Measurements from ENCODE around the gene BNIP3.

The BNIP3 gene

GRCh38 chr10:131981429-131982184, at the start of gene BNIP3:
Gene BNIP3, minus strand, starts transcription at chr10:131981923. Its CDS starts 117 bp downstream, at chr10:131981806.
- H3K4me1 ChIP-seq (ENCODE audit: control insufficient read depth, insufficient read depth, low read length): peaks cover 9% of the 10 kb centered on the region
- H3K9me3 ChIP-seq (ENCODE audit: control insufficient read depth, low read length): no peaks in the 10 kb centered on the region
- H3K36me3 ChIP-seq (ENCODE audit: control insufficient read depth, insufficient read depth, low read length): no peaks in the 10 kb centered on the region
- peak within 1 kb of the TSS; percentile 22 for H3K4me3 ChIP-seq (ENCODE audit: low read length)
- H3K27me3 ChIP-seq (ENCODE audit: control insufficient read depth, insufficient read depth, low read length): peaks cover 31% of the 10 kb centered on the region
- peak within 1 kb of the TSS; percentile 64 for H3K9ac ChIP-seq (ENCODE audit: low read length)

GRCh38 chr10:132030898-132031463, 49.3 kb upstream of the BNIP3 start:
- no peak overlapping the region for H3K9ac ChIP-seq (ENCODE audit: low read length)
- peaks cover 27% of the 10 kb centered on the region for H3K27me3 ChIP-seq (ENCODE audit: control insufficient read depth, insufficient read depth, low read length)
- H3K4me1 ChIP-seq (ENCODE audit: control insufficient read depth, insufficient read depth, low read length): no peaks in the 10 kb centered on the region
- H3K4me3 ChIP-seq (ENCODE audit: low read length): no peak overlapping the region
- no peaks in the 10 kb centered on the region for H3K9me3 ChIP-seq (ENCODE audit: control insufficient read depth, low read length)
- no peaks in the 10 kb centered on the region for H3K36me3 ChIP-seq (ENCODE audit: control insufficient read depth, insufficient read depth, low read length)

- no peak overlapping the region for H3K9ac ChIP-seq (ENCODE audit: low read length)
- no peaks in the 10 kb centered on the region for H3K9me3 ChIP-seq (ENCODE audit: control insufficient read depth, low read length)
- no peak overlapping the region for H3K4me3 ChIP-seq (ENCODE audit: low read length)
- no peaks in the 10 kb centered on the region for H3K36me3 ChIP-seq (ENCODE audit: control insufficient read depth, insufficient read depth, low read length)
- peaks cover 17% of the 10 kb centered on the region for H3K27me3 ChIP-seq (ENCODE audit: control insufficient read depth, insufficient read depth, low read length)
- H3K4me1 ChIP-seq (ENCODE audit: control insufficient read depth, insufficient read depth, low read length): peaks cover 2% of the 10 kb centered on the region
Observed at GRCh38 chr10:132028706-132029105, 47.0 kb upstream of the BNIP3 start.

- no peaks in the 10 kb centered on the region for H3K36me3 ChIP-seq (ENCODE audit: control insufficient read depth, insufficient read depth, low read length)
- H3K9ac ChIP-seq (ENCODE audit: low read length): no peak overlapping the region
- H3K27me3 ChIP-seq (ENCODE audit: control insufficient read depth, insufficient read depth, low read length): peaks cover 24% of the 10 kb centered on the region
- H3K4me1 ChIP-seq (ENCODE audit: control insufficient read depth, insufficient read depth, low read length): peaks cover 7% of the 10 kb centered on the region
- H3K9me3 ChIP-seq (ENCODE audit: control insufficient read depth, low read length): no peaks in the 10 kb centered on the region
- H3K4me3 ChIP-seq (ENCODE audit: low read length): no peak overlapping the region
Observed at GRCh38 chr10:132027423-132027983, 45.8 kb upstream of the BNIP3 start.

GRCh38 chr10:132023092-132023811, 41.5 kb upstream of the BNIP3 start:
- no peak overlapping the region for H3K4me3 ChIP-seq (ENCODE audit: low read length)

GRCh38 chr10:132022241-132022640, 40.5 kb upstream of the BNIP3 start:
- no peaks in the 10 kb centered on the region for H3K36me3 ChIP-seq (ENCODE audit: control insufficient read depth, insufficient read depth, low read length)
- H3K4me3 ChIP-seq (ENCODE audit: low read length): no peak overlapping the region
- peaks cover 22% of the 10 kb centered on the region for H3K27me3 ChIP-seq (ENCODE audit: control insufficient read depth, insufficient read depth, low read length)
- peaks cover 7% of the 10 kb centered on the region for H3K4me1 ChIP-seq (ENCODE audit: control insufficient read depth, insufficient read depth, low read length)
- no peak overlapping the region for H3K9ac ChIP-seq (ENCODE audit: low read length)
- no peaks in the 10 kb centered on the region for H3K9me3 ChIP-seq (ENCODE audit: control insufficient read depth, low read length)

More at GRCh38 chr10:132023092-132023811, 41.5 kb upstream of the BNIP3 start:
- Histone ChIP-seq H3K36me3 (ENCODE audit: control insufficient read depth, insufficient read depth, low read length) (no peaks in the 10 kb centered on the region), H3K9me3 (ENCODE audit: control insufficient read depth, low read length) (no peaks in the 10 kb centered on the region), H3K4me1 (ENCODE audit: control insufficient read depth, insufficient read depth, low read length) (peaks cover 7% of the 10 kb centered on the region), H3K27me3 (ENCODE audit: control insufficient read depth, insufficient read depth, low read length) (peaks cover 27% of the 10 kb centered on the region), H3K9ac (ENCODE audit: low read length) (no peak overlapping the region)

- no peak overlapping the region for H3K9ac ChIP-seq (ENCODE audit: low read length)
- H3K4me1 ChIP-seq (ENCODE audit: control insufficient read depth, insufficient read depth, low read length): peaks cover 7% of the 10 kb centered on the region
- no peaks in the 10 kb centered on the region for H3K9me3 ChIP-seq (ENCODE audit: control insufficient read depth, low read length)
- H3K4me3 ChIP-seq (ENCODE audit: low read length): no peak overlapping the region
- H3K36me3 ChIP-seq (ENCODE audit: control insufficient read depth, insufficient read depth, low read length): no peaks in the 10 kb centered on the region
- peaks cover 17% of the 10 kb centered on the region for H3K27me3 ChIP-seq (ENCODE audit: control insufficient read depth, insufficient read depth, low read length)
Observed at GRCh38 chr10:132021504-132022143, 39.9 kb upstream of the BNIP3 start.

GRCh38 chr10:132021046-132021445, 39.3 kb upstream of the BNIP3 start:
- no peak overlapping the region for H3K4me3 ChIP-seq (ENCODE audit: low read length)

GRCh38 chr10:132020456-132020855, 38.7 kb upstream of the BNIP3 start:
- Histone ChIP-seq H3K4me3 (ENCODE audit: low read length) (no peak overlapping the region), H3K36me3 (ENCODE audit: control insufficient read depth, insufficient read depth, low read length) (no peaks in the 10 kb centered on the region), H3K4me1 (ENCODE audit: control insufficient read depth, insufficient read depth, low read length) (peaks cover 7% of the 10 kb centered on the region), H3K9ac (ENCODE audit: low read length) (no peak overlapping the region), H3K9me3 (ENCODE audit: control insufficient read depth, low read length) (no peaks in the 10 kb centered on the region), H3K27me3 (ENCODE audit: control insufficient read depth, insufficient read depth, low read length) (peaks cover 17% of the 10 kb centered on the region)

More at GRCh38 chr10:132021046-132021445, 39.3 kb upstream of the BNIP3 start:
- Histone ChIP-seq H3K9ac (ENCODE audit: low read length) (no peak overlapping the region), H3K4me1 (ENCODE audit: control insufficient read depth, insufficient read depth, low read length) (peaks cover 7% of the 10 kb centered on the region), H3K9me3 (ENCODE audit: control insufficient read depth, low read length) (no peaks in the 10 kb centered on the region), H3K27me3 (ENCODE audit: control insufficient read depth, insufficient read depth, low read length) (peaks cover 17% of the 10 kb centered on the region), H3K36me3 (ENCODE audit: control insufficient read depth, insufficient read depth, low read length) (no peaks in the 10 kb centered on the region)

GRCh38 chr10:132019366-132019765, 37.6 kb upstream of the BNIP3 start:
- H3K9ac ChIP-seq (ENCODE audit: low read length): no peak overlapping the region
- no peaks in the 10 kb centered on the region for H3K36me3 ChIP-seq (ENCODE audit: control insufficient read depth, insufficient read depth, low read length)
- no peak overlapping the region for H3K4me3 ChIP-seq (ENCODE audit: low read length)
- H3K9me3 ChIP-seq (ENCODE audit: control insufficient read depth, low read length): no peaks in the 10 kb centered on the region
- peaks cover 7% of the 10 kb centered on the region for H3K4me1 ChIP-seq (ENCODE audit: control insufficient read depth, insufficient read depth, low read length)
- peaks cover 17% of the 10 kb centered on the region for H3K27me3 ChIP-seq (ENCODE audit: control insufficient read depth, insufficient read depth, low read length)

GRCh38 chr10:132018446-132018845, 36.7 kb upstream of the BNIP3 start:
- Histone ChIP-seq H3K27me3 (ENCODE audit: control insufficient read depth, insufficient read depth, low read length) (peaks cover 10% of the 10 kb centered on the region), H3K9ac (ENCODE audit: low read length) (no peak overlapping the region), H3K4me1 (ENCODE audit: control insufficient read depth, insufficient read depth, low read length) (peaks cover 3% of the 10 kb centered on the region), H3K4me3 (ENCODE audit: low read length) (no peak overlapping the region), H3K9me3 (ENCODE audit: control insufficient read depth, low read length) (no peaks in the 10 kb centered on the region), H3K36me3 (ENCODE audit: control insufficient read depth, insufficient read depth, low read length) (no peaks in the 10 kb centered on the region)

Data from mucosa of stomach (tissue), 1 donor.